ENCODE results near the gene SLC40A1. TPM values are rescaled to one million over a fixed set of nuclear protein-coding genes. Genes with fewer than 3 reads are reported as not detected.

Gene SLC40A1
- total and polyA plus RNA-seq, 2 of the 8 experiments (the other 6 are each of a cell fraction or from before 2014, with no cell fraction given): 0.03 TPM; not detected in 1

GRCh38 chr2:189511960-189512319, 68.6 kb downstream of the SLC40A1 start (continued):
- no peak for TF ChIP-seq CTCF (IDR thresholded peaks at IDR 0.05; ENCODE audit: control extremely low read depth in 1 of 3, insufficient read depth in 1 of 3, low read depth in 1 of 3, low read length in 3 of 3)
- TF ChIP-seq SIN3A (conservative IDR thresholded peaks at IDR 0.05 in 1 of 2, IDR thresholded peaks at IDR 0.05 in 1 of 2; ENCODE audit: low read depth in 1 of 2, low read length in 2 of 2): no peak

Data from H1 (cell line).